Retina (tissue), 1 donor: ENCODE results near the gene HNRNPLL.
"Not testable (repeated sequence)": the region's sequence is repeated elsewhere in the genome, so short reads cannot be mapped to it uniquely, and the experiment has no call there.

Experiments used
- DNase-seq: peaks from one replicate; pipeline ENCODE4 v3.0.0-alpha.2; 2016

Gene HNRNPLL

GRCh38 chr2:38551171-38551570 is 51.6 kb downstream of the HNRNPLL start:
- no peak for DNase-seq

- no peak for DNase-seq
These were observed 52.9 kb downstream of the HNRNPLL start for GRCh38 chr2:38549851-38550250.

GRCh38 chr2:38549071-38549704 is 53.5 kb downstream of the HNRNPLL start:
- no peak for DNase-seq

- no peak for DNase-seq
These were observed 54.9 kb downstream of the HNRNPLL start for GRCh38 chr2:38547791-38548190.

GRCh38 chr2:38546585-38546984 is 56.1 kb downstream of the HNRNPLL start:
- no peak for DNase-seq

GRCh38 chr2:38546064-38546463 is 56.7 kb downstream of the HNRNPLL start:
- no peak for DNase-seq

GRCh38 chr2:38542248-38542631 is 60.5 kb downstream of the HNRNPLL start:
- DNase-seq, result not testable (repeated sequence)

- no peak for DNase-seq
These were observed 62.0 kb downstream of the HNRNPLL start for GRCh38 chr2:38540580-38541286.

GRCh38 chr2:38539086-38539485 is 63.6 kb downstream of the HNRNPLL start:
- no peak for DNase-seq

- no peak for DNase-seq
These were observed 64.7 kb downstream of the HNRNPLL start for GRCh38 chr2:38537937-38538525.

GRCh38 chr2:38537296-38537695 is 65.4 kb downstream of the HNRNPLL start:
- not testable (repeated sequence) for DNase-seq

- DNase-seq, result peak; percentile 93
These were observed 66.8 kb downstream of the HNRNPLL start for GRCh38 chr2:38535744-38536506.

- DNase-seq, result peak; percentile 46
These were observed 67.4 kb downstream of the HNRNPLL start for GRCh38 chr2:38535404-38535743.

- DNase-seq, result peak; percentile 34
These were observed 67.9 kb downstream of the HNRNPLL start for GRCh38 chr2:38534746-38535403.

- DNase-seq, result no peak
These were observed 68.8 kb downstream of the HNRNPLL start for GRCh38 chr2:38533757-38534545.

GRCh38 chr2:38533180-38533579 is 69.5 kb downstream of the HNRNPLL start:
- DNase-seq, result no peak

GRCh38 chr2:38532366-38532765 is 70.4 kb downstream of the HNRNPLL start:
- no peak for DNase-seq

- DNase-seq, result no peak
These were observed 73.5 kb downstream of the HNRNPLL start for GRCh38 chr2:38529208-38529607.

GRCh38 chr2:38528534-38528933 is 74.2 kb downstream of the HNRNPLL start:
- no peak for DNase-seq

- DNase-seq, result peak; percentile 80
These were observed 74.7 kb downstream of the HNRNPLL start for GRCh38 chr2:38528008-38528442.

- DNase-seq, result no peak
These were observed 75.3 kb downstream of the HNRNPLL start for GRCh38 chr2:38527338-38528007.

GRCh38 chr2:38526195-38526594 is 76.5 kb downstream of the HNRNPLL start:
- no peak for DNase-seq
